Stimulated activated CD4-positive, alpha-beta T cell treated with anti-CD3 and anti-CD28 coated beads, Interleukin-1b, Interleukin-23, amount 100 ng/mL, for 24 hours (primary cell): ENCODE results near the gene GSTA3.
"Not testable (repeated sequence)": the region's sequence is repeated elsewhere in the genome, so short reads cannot be mapped to it uniquely, and the experiment has no call there.

Source experiments
- DNase-seq, 4 experiments: peaks; one replicate each; pipeline ENCODE4 v3.0.0-alpha.2; 2020; ENCODE audit warnings: low read depth in 4 of 4, low spot score in 1 of 4

The GSTA3 gene

DNA sequence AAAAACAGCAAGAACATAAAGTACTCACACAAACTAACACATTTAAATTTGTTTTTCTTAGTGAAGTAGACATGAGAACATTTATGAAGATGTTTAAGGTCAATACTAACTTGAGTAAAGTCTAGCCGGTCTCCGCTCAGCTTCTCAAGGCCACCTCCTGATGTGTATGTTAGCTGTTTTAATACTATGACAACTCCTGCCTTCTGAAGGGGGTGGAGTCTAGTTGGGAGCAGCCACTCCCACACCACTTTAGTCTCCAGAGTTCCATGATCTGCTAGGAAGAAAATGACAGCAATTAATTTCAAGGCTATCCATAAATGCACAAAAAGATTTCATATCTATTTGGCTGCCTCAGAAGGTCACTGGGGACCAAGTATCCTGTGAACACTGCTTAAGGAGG is at the start of gene GSTA3:
Gene GSTA3, minus strand, starts transcription at position 168 of the 400 bp plus-strand sequence. CDS start 3,864 bp downstream, outside the sequence.
- no peak for DNase-seq

DNA sequence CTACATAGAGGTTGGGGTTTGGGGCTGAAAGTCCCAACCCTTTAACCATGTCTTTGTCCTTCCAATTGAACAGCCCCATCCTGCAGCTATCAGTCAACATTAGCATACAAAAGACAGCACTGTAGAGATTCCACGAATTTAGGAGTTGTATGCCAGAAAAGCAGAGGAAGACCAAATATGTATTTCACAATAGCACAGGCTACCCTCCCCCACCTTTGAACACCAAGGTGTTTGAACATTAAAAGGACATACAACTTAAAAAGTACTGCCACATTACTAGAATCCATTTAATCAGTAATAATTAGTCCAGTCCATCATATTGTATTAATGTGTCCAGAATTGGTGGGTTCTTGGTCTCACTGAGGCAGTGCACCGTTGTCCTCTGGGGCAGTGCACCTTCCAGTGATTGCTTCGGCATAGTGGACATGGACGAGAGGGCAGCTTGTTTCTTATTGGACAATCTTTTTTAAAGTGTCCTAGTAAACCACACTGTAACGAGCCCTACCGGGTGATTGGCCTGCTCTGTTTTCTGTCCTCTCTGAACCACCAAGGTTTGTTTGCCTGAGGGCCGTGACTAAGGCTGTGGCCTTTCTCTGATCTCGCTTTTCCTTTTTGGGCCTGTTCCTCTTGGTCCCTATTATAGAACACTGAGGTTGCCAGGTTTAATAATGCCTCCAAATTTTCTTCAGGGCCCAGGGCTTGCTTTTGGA is 49.2 kb upstream of the GSTA3 start:
- no peak for DNase-seq

DNA sequence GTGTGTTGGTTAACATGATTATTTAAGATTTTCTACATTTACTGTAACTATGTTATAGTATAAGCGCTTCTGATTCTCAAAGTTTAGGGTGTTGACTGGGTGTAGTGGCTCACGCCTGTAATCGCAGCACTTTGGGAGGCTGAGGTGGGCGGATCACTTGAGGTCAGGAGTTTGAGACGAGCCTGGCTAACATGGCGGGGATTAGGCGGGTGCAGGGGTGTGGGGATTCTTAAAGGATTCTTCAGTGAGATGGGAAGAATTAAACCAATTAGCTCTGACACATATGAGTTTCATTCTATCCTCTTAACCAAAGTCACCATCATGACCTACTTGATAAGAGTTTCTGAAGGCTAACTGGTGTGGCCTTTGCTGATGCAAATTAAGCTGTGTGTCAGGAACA is 46.4 kb upstream of the GSTA3 start:
- no peak for DNase-seq

DNA sequence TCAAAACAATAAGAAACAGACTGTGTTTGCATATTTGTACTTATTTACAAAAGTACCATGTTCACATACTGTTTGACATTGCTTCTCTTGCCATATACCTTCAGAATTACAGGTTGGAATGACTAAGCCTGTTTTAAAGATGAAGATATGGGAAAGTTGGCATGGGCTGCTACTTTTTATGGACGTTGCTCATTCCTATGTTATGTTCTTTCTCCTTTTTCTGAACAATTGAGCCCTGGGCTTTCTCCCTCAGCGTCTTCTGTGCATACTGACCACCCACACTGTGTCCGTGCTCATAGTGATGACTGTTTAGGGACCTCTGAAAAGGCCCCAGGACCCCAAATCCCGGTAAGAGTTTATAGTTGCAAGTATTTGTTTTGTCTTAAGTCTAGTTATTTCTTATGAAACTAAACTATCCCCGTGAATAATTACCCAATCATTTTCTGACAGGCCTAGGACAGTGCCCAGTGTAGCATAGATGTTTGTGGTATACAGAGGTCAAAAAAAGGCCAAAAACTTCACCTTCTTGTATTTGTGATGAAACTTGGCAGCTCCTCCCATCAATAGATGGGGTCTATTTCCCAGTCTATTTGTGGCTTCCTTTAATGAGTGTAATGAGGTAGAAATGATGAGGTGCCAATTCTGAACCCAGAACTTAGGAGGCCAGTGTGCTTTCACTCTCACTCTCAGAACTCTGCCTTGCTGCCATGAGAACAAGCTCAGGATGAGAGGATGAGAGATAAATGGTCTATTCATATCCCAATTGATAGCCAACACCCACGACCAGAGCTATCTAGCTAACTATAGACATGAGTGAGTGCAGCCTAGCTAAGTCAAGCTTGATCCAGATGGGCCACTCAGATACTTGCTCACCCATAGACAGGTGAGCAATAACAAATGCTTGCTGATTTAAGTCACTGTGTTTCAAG is 44.7 kb upstream of the GSTA3 start:
- no peak for DNase-seq

DNA sequence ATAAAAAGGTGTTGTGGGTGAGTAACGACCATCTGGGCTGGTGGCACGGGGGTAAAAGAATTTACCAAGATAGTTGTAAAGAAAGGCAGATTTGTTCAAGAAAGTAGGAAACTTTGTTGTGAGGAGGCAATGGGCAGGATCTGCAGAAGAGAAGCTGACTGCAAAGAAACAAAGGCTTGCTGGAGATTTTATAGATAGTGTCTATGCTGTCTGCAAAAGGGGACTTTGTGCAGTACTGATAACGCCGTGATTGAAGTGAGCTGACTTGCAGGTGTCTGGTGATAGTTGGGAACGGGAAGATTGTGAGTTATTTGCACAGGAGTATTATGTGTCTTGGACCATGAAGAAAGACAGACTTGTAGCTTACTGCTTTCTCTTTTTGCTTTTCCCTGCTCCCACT is 36.8 kb upstream of the GSTA3 start:
- DNase-seq, result no peak

DNA sequence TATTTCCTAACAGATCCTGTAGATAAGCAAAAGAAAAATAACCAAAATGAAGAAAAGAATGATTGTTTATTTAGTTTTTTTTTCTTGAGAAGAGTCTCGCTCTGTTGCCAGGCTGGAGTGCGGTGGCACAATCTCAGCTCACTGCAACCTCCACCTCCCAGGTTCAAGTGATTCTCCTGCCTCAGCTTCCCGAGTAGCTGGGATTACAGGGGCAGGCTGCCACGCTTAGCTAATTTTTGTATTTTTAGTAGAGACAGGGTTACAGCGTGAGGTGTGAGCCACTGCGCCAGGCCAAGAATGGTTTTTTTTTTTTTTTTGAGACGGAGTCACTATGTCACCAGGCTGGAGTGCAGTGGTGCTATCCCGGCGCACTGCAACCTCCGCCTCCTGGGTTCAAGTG is 33.3 kb upstream of the GSTA3 start:
- DNase-seq, result not testable (repeated sequence)

DNA sequence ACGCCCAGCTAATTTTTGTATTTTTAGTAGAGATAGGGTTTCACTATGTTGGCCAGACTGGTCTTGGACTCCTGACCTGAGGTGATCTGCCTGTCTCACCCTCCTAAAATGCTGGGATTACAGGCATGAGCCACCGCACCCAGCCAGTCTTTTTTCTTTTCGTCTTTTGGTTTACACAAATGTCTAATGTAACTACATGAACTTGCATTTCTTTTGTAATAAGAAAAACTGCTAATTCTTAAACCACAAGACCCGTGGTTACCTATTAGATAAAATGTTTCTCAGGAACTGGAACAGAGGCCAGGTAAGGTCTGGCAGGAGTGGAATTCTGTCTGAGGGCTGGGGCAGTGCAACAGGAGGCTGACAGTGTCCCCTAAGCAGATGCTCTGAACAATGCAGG is 32.7 kb upstream of the GSTA3 start:
- DNase-seq, result no peak

DNA sequence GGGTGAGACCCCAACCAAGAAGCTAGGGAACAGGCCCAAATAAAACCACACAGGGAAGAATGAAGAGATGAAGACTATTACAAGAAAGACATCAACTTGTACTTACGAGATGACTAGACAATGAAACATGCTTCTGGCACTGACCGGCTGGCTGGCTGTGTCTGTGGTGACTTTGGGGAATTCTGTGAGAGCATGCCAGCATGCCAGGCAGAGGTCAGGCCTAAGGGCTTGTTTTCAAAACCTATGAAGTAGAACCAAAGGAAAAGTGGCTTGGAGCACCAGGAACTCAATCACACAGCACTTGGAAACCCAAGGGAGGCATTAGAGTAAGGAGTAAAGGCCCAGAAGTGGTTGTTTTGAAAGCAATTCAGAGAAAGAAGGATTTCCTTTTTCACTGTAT is 28.4 kb upstream of the GSTA3 start:
- no peak for DNase-seq

DNA sequence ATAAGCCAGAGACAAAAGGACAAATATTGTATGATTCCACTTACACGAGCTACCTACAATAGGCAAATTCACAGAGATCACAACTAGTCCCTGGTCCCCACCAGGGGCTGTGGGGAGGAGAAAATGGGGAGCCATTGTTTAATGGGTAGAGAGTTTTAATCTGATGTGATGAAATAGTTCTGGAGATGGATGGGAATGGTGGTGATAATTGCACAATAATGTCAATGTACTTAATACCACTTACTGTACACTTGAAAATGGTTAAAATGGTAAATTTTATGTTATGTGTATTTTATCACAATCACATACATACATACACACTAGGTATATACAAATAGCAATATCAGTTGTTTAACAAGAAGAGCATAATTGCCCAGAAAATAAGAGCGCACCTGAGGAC is 24.3 kb upstream of the GSTA3 start:
- DNase-seq, result no peak

DNA sequence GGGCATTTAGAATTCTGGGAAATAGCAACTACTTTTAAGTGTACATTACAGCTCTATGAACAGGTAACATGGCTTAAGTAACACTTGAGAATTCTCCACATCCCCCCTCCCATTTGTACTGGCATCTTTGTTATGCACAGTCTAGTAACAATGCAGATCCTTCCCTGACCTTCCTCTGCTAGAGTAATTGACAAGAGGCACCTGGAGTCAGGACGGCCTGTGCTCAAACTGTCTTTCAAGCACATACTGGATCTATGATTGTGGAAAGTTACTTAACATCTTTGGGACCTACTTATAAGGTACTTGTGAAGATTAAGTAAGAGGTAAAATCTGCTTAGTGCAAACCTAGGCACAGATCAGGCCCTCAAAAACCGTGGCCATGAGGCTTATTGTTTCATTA is 21.9 kb upstream of the GSTA3 start:
- DNase-seq, result no peak

DNA sequence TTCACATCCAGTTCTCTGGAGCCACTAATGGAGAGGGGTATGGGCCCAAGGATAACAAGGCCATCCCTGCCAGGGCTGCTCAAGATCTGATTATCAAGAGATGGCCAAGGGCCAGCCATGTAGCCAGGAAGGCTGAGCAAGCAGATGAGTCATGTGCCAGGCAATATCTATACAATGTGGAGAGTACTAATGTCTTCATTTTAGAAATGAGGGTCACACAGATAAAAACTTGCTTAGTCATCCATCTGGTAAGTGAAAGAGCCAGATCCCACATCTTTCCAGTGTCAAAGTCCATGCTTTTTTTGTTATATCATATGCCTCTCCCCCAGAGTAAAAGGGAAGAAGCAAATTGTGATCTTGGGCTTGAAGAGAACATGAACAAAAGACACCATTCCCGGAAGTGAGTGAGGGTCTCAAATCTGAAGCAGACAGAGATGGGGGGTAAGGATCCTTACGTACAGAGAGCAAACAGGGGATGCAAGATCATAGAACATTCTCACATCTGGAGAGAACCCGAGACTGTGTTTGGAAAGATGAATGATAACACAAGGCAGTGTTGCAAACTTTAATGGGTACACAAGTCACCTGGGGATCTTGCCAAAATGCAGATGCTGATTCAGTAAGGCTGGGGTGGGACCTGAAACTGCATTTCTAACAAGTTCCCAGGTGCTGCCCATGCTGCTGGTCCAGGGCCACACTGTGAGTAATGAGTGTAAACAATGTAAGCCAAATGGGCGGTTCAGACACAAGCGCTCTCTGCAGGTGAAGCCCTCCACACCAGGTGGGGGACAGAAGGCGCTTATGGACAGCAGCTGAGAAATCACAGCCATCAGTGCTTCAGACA is 20.0 kb upstream of the GSTA3 start:
- no peak for DNase-seq

DNA sequence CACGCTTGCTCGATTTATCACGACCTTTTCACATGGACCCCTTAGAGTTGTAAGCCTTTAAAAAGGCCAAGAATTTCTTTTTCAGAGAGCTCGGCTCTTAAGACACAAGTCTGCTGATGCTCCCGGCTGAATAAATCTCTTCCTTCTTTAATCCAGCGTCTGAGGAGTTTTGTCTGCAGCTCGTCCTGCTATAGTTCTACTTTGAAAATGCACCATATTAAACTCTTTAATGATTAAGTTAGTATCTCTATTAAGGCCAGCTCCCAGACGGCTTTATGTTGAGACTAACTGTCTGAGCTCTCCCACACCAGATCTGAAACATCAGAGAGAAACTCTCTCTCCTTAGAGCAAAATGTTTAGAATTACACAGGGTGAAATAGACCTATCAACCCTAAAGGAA is 18.0 kb upstream of the GSTA3 start:
- no peak for DNase-seq

DNA sequence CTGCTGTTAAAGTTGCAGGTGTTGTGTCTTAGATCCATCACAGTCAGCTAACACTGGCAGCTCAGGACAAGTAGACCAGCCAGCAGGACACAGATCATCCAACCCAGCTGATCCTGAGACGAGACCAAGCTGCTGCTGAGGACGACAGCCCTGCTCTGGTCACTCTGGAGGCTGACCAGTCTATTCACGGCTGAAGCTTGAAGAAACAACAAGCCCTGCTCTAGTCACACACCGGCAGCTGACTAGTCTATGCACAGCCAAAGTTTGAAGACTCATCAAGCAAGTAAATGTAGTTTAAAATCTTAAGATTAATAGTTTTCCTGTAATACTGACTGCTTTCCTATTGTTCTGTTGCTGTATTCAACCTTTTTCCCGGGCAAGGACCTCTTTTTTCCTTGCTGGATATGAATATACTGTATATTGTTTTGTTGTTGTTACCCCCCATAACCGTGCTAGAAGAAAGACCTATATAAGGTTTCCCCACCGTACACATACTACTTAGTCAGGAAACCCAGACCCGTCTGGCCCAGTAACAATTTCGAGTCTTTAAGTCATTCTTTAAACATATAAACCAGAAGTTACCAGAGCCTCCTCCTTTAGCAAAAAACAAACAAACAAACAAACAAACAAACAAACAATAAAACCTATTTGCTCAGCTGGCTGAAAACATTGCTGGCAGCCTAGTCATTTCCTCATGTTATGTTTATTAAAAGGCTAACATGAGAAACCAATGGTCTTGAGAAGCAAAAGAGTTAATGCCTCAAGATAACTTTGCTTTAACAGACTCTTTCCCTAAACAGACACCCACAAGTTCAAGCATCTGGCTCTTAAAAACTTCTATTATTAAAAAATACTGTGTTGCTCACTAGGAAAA is 16.7 kb upstream of the GSTA3 start:
- DNase-seq, result no peak

DNA sequence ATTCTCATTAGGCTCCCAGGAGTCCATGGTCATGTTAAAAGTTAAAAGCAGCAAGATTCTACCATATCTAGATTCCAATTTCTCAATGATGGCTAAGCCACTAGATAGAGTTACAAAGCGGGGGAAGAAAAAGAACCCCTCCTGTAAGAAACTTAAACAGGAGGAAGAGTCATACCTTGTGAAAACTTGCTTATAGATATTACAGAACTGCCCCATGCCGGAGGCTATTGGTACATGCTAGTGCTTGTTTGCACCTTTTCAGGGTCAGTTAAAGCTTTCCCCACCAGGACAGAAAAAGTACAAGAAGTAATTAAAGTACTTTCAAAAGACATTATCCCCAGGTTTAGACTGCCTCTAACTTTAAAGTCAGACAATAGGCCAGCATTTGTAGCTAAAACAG is 15.5 kb upstream of the GSTA3 start:
- DNase-seq, result no peak

DNA sequence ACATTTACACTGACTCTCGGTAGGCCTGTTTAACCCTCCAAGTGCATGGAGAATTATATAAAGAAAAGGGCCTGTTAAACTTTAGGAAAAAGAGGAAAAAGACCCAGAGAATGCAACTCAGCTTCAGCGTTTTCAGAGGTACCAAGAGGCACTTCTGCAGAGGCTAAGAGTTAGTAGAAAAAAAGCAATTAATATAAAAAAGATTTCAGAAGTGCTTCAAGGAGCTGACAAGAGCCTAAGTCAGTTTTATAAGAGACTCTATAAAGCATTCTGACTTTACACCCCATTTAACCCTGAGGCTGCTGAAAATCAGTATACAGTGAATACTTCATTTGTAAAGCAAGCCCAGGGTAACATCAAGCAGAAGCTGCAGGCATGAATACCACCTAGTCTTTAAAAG is 14.2 kb upstream of the GSTA3 start:
- DNase-seq, result not testable (repeated sequence)

DNA sequence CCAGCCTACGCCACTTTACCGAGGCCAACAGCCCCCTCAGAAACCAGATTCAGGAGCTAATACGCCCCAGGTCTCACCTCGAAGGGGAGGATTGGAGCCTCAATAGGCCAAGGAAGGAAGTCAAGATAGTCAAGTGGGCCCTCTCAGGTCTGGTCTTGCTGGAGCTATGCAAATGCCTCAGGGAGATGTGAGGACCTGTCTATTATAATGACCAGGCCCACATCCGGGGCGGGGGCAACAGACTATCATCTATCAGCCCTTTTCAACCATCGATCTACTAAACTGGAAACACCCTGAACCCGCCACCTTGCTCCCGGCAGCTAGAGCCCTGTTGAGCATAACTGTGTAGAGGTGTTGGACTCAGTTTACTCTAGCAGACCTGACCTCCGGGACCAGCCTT is 12.7 kb upstream of the GSTA3 start:
- DNase-seq, result no peak

DNA sequence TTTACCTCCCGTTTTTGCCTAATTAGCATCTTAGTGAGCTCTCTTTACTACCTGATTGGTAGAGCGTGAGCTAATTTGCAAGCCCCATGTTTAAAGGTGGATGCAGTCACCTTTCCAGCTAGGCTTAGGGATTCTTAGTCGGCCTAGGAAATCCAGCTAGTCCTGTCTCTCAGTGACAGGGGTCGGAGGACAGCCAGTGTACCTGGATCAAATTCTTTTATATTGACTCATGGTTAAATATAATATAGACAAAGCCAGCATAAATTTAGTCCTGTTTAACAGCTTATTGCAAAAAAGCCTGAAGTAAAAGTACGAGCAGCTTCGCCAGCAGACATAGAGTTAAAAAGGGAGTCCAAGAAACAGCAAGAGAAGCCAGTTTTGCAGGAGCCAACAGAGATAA is 12.2 kb upstream of the GSTA3 start:
- DNase-seq, result no peak

DNA sequence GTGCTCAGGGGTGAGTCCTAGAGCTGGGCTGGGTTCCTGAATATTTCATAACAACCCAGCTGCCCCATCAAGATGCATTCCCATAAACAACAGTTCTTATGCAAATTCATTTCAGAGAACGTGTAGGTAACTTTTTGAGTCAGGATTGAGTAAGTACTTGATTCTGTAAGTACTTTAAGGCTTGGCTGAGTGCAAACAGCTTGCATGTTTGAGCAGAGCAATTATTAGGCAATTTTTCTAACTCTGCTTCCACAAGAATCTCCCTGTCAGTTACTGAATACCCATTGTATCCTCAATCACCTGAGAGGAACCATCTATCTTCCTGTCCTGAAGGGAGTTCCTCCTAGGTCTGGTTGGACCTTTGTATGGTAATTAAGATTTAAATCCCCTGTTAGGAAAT is 10.0 kb upstream of the GSTA3 start:
- DNase-seq, result not testable (repeated sequence)

DNA sequence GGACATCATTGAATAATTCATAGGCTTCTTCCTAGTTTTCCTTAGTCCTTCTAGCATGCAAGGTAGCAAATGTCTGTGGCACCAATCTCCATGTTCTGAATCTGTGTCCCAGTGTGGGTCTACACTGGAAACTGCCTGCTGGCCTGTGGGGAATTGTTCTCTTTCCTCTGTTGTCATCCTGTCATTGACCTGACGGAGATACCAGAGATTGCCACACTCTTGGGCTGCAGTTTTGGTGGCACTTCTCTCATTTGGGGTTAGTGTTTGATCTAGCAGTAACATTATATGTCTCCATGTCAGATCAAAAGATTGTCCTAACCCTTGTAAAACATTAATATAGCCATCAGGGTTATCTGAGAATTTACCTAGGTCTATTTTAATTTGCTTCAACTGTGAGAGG is 9.3 kb upstream of the GSTA3 start:
- DNase-seq, result not testable (repeated sequence)

DNA sequence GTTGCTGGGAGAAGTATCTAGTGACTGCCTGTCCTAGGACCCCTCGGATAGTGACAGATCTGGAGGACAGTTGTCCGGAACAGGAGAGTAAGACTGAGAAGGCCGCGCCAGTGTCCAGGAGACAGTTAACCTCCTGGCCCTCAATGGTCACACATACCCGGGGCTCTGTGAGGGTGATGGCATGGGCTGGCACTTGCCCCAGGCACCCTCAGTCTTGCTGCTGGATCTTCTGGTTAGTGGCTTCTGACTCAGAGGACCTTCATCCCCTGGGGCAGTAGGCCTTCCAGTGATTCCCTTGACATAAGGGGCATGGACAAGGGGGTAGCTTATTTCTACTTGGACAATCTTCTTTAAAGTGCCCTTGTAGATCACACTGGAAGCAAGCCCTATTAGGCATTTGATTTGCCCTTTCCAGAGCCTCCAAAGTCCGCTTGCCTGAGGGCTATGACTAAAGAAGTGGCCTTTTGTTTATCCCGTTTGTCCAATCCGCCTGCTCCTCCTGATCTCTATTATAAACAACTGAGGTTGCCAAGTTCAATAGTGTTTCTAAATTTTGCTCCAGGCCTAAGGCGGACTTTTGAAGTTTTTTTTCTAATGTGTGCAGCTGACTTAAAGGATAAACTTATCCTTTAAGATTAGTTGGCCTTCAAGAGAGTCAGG is 8.7 kb upstream of the GSTA3 start:
- DNase-seq, result not testable (repeated sequence)
